ENCODE data around the gene FARS2.

The FARS2 gene
- total RNA-seq, result 25.4 to 27.5 reads per million in 2 experiments

- peak; percentile 83 for DNase-seq (ENCODE audit: low read depth)
Measured at GRCh38 chr6:5260661-5261544, at the start of gene FARS2, which contains the start of gene LYRM4. TSS of gene FARS2 (plus strand) at chr6:5261513. TSS of gene LYRM4 (minus strand) at chr6:5260950. CDS start at chr6:5260733, 217 bp downstream.

- DNase-seq (ENCODE audit: low read depth), result no peak
Measured at GRCh38 chr6:5213836-5214235, 47.5 kb upstream of the FARS2 start.

DNA sequence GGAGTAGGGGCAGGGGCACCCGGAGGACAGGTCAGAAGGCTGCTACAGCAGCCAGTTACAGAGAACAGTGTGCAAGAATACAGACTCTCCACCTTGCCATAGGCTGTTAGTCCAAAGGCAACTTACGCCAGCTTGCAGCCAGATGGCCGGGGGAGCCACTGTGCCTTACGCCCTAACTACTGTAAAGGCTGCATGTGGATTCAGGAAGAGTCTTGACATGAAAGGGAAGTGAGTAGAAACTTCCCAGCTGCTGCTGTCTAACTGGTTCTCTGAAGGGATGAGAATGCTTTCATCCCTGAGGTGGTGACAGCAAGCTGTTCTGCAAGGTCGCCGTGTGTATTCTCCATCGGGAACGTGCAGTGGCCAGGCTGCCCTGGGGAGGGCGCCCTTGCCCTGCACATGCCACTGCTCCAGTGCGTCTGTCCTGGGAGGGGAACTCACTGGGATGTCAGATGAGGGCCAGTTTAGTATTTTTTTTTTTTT lies 46.7 kb upstream of the FARS2 start:
- no peak for DNase-seq (ENCODE audit: low read depth)

DNA sequence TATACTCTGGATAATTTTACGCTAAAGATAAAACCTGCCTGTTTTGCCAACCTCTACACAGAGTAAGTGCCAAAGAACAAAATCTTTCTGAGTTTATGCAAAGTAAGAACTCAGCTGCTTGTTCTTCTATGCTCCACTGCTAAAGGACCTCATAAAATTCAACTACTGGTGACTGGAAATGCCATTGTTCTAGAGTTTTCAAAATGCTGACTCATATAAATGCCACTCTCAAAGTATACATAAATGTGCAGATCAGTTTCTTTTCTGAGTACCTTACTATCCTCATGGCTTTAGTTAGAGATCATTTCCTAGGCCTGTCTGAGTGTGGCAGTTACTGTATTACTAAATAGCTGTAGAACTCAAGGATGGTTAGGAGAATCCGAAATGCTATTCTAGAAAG lies 46.2 kb upstream of the FARS2 start:
- no peak for DNase-seq (ENCODE audit: low read depth)

DNA sequence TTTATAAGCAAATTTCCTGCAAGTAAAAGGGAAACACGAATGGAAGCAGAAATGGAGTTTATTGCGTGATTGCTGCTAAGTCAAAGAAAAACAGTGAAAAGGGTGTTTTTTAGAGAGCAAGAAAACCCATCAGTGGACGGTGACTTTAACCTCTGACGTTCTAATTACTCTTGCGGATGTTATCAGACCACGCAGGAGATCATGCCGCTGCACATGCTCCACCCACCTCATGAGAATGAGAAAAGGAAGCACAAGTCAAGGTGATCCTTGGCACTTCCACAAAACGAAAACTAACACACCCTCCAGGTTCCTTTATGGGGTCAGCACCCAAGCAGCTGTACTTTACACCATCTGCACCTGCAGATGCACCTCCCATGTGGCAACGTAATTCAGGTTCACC lies 45.5 kb upstream of the FARS2 start:
- DNase-seq (ENCODE audit: low read depth), result no peak

DNA sequence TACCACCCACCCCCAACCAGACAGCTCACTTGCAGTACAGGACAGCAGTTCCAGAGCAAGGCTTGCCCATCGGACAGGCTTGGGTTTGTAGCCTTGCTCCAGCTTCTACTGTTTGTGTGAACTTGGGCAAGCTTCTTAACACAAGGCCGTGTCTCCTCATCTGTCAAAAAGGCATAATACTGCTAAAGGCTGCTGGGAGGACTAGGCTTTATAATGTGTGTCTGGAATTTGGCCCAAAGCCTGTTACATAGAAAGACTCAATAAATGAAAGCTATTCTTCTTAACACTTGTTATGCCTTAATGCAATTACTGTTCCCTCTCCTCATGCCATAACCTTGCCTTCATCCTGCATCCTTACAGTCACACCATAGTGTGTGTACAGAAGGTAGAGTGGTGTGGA lies 44.0 kb upstream of the FARS2 start:
- DNase-seq (ENCODE audit: low read depth), result no peak

DNA sequence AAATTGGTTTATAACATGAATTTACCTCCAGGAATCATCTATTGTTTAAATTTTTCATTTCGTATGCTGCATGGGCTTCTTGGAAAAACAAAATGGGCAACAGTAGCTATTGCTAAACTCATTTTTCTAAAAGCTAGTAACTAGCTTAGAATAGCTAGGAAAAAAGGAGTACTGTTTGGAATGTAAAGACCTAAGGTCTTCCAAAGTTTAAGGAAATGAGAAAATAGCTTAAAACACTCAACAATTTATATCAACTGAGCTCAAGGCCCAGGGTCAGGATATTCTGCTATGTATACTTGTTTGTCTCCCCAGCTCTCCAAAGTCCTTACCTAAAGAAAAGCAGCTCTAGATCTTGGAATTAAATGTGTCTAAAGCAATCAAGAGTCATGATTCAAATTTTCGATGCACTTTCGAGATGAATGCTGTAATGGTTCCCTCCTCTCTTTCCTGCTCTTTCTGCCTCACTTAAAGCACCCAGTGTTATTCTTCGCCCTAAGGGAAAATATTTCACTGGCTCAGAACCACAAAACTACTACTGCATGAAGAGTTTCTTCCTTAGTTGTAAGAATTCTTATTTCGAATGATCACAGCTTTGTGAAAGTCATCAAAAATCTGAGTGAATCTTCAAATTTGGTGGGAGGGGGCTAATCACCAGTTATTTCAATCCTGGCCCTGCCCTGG lies 42.2 kb upstream of the FARS2 start:
- DNase-seq (ENCODE audit: low read depth), result no peak

DNA sequence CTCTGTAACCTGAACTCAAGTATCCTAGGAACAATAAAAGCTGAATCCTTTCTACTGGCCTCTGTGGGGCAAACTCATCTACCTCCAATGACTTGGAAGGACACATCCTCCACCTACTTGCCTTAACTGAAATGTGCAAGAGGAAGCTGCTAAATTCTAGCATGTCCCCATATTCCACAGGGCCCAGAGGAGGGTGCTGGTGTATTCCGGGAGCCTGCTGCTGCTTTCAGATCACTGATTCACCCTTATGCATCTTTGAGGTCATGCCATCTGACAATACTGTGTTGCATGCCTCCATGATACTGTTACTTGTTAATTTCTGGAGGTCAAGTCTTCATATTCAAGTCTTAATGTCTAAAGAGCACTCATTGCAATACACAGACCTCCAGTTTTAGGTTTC lies 40.9 kb upstream of the FARS2 start:
- DNase-seq (ENCODE audit: low read depth), result no peak

GRCh38 chr6:5223309-5223708 lies 38.0 kb upstream of the FARS2 start:
- DNase-seq (ENCODE audit: low read depth), result no peak

DNA sequence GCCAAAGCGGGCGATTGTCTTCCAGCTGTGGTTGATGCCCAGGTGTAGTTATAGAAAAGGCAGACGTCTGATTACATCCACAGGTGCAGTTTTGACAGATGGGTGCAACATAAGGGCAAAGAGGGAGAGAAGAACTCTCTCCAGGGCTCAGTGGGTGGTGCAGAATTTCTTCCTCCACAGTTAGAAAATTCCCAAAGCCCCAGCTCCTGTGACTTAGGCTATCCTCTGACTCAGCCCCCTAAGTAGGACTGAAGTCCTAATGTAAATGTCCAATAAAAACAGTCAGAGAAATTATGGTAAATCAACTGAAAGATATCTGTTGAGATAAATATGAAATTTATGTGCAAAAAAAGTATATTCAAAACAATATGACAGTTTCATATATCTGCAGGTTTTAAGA lies 32.0 kb upstream of the FARS2 start:
- DNase-seq (ENCODE audit: low read depth), result no peak

DNA sequence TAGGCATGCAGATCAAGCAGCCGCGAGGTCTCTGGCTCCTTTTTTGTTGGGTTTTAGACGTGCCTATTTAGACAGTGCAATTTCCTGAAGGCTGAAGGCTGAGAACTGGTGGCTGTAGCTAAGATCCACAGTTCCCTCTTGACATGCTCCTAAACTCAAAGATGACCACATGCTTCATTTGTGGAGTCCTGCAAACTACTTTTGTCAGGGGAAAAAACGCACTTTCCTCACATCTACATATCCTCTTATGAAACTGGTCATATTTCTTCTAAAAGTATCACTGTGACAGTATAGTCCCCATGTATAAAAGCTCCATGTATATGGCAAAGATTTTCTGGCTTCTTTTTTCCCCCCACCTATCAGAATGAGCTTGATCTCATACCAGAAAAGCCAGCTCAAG lies 31.2 kb upstream of the FARS2 start:
- no peak for DNase-seq (ENCODE audit: low read depth)

- DNase-seq (ENCODE audit: low read depth), result no peak
Measured at GRCh38 chr6:5231289-5231688, 30.0 kb upstream of the FARS2 start.

GRCh38 chr6:5234874-5235273 lies 26.4 kb upstream of the FARS2 start:
- no peak for DNase-seq (ENCODE audit: low read depth)

GRCh38 chr6:5235830-5236229 lies 25.5 kb upstream of the FARS2 start:
- DNase-seq (ENCODE audit: low read depth), result no peak

DNA sequence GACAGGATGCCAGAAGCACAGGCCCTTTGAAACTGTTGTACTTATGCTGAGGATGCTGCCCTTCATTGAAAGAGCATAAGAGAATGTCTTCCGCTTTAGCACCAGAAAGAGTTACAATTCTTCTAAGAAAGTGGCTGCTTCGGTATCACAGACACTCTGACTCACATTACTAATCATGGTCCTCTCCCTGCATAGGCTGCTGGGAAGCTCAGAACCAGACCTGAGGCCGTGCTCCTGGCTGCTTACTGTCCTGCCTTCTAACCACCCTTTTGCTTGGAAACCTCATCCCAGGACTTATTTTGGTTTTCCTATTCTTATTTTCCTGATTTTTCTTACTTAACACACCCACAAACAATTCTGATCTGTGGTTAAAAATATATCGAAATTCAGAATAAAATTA lies 23.5 kb upstream of the FARS2 start:
- no peak for DNase-seq (ENCODE audit: low read depth)

- no peak for DNase-seq (ENCODE audit: low read depth)
Measured at GRCh38 chr6:5238336-5238735, 23.0 kb upstream of the FARS2 start.

- no peak for DNase-seq (ENCODE audit: low read depth)
Measured at GRCh38 chr6:5241252-5241651, 20.1 kb upstream of the FARS2 start.

DNA sequence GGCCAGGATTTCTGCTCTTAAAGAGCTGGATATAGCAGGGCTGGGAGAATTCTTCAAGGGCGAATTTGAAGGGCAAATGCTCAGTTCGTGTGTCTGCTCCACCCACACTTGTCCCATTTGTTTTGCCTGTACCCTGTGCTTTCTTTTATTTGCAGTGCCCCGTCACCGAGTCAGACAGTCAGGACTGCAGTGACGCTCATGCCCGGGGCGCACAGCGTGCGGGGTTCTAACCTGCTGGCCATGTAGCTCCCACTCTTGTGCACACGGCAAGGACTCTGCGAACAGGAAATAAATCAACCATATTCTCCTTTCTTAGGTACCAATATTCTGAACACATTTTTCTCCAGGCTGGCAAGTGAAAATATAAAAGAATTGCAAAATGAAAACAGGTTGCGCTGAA lies 18.2 kb upstream of the FARS2 start:
- no peak for DNase-seq (ENCODE audit: low read depth)

- no peak for DNase-seq (ENCODE audit: low read depth)
Measured at GRCh38 chr6:5246141-5247097, 14.9 kb upstream of the FARS2 start.

DNA sequence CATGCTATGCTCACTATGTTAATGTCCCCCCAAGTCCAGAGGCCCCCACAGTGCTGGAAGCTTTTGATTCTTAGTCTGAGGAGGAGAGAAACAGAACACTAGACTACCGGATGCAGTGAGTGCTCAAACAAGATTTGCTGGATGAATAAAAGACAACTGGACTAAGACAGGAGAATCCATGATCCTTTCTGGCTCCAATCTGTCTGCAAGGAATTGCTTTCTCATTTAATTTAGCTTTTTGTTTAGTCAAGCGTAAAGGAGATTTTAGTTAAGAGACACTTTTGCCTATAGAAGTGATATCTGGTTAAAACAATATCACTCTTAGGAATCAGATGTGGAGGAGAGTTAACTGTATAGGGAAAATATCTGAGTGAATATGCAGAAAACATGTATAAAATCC lies 14.1 kb upstream of the FARS2 start:
- DNase-seq (ENCODE audit: low read depth), result no peak

GRCh38 chr6:5248302-5249098 lies 12.8 kb upstream of the FARS2 start:
- DNase-seq (ENCODE audit: low read depth), result no peak

Measured in T follicular helper cell (primary cell).